GM12872 (cell line): Measurements from ENCODE around the gene ZNF559.
A peak's percentile ranks its signal among the peaks of the same experiment; 100 is the strongest.

Experiments
- CTCF ChIP-seq: IDR thresholded peaks from 3 replicates; pipeline ENCODE4 v1.5.1; 2011; ENCODE audit warnings: low read depth, mild to moderate bottlenecking, low read length, moderate library complexity; ENCODE audit not compliant: insufficient read depth

Gene ZNF559

GRCh38 chr19:9323919-9324583 lies at the start of gene ZNF559:
Gene ZNF559, plus strand, starts transcription at chr19:9324179. Its CDS starts 14,371 bp downstream, at chr19:9338550.
- TF ChIP-seq CTCF, result peak; percentile 50; the same call in 2 of the 3 replicates

GRCh38 chr19:9289231-9289884 lies 34.6 kb upstream of the ZNF559 start:
- no peak for TF ChIP-seq CTCF

- no peak for TF ChIP-seq CTCF
Observed at GRCh38 chr19:9295411-9295849, 28.5 kb upstream of the ZNF559 start.

- TF ChIP-seq CTCF, result no peak
Observed at GRCh38 chr19:9296336-9296735, 27.6 kb upstream of the ZNF559 start.

GRCh38 chr19:9306443-9306842 lies 17.5 kb upstream of the ZNF559 start:
- no peak for TF ChIP-seq CTCF

- no peak for TF ChIP-seq CTCF
Observed at GRCh38 chr19:9308091-9308770, 15.7 kb upstream of the ZNF559 start.
